AML-193 (cell line): ENCODE results near the gene EXO1.

Experiments used
- DNase-seq, 2 experiments: peaks; one replicate each; lab custom pipeline; 2025; lab: John Stamatoyannopoulos, UW

Gene EXO1

GRCh38 chr1:241891296-241891695, 43.3 kb downstream of the EXO1 start:
- no peak for DNase-seq

GRCh38 chr1:241894016-241894415, 46.0 kb downstream of the EXO1 start:
- no peak for DNase-seq

GRCh38 chr1:241895013-241895412, 47.0 kb downstream of the EXO1 start:
- peak; percentile 60 to 68 for DNase-seq

GRCh38 chr1:241896670-241896962, 48.6 kb downstream of the EXO1 start:
- no peak for DNase-seq

GRCh38 chr1:241899210-241899609, 51.2 kb downstream of the EXO1 start:
- no peak for DNase-seq

- no peak for DNase-seq
These were observed 52.4 kb downstream of the EXO1 start for GRCh38 chr1:241900381-241900780.

- no peak for DNase-seq
These were observed 54.5 kb downstream of the EXO1 start for GRCh38 chr1:241902391-241903065.

- no peak for DNase-seq
These were observed 68.2 kb downstream of the EXO1 start for GRCh38 chr1:241916196-241916595.

- no peak for DNase-seq
These were observed 69.5 kb downstream of the EXO1 start for GRCh38 chr1:241917487-241917886.

- DNase-seq, result no peak
These were observed 70.9 kb downstream of the EXO1 start for GRCh38 chr1:241918879-241919278.

GRCh38 chr1:241924080-241924808, 76.2 kb downstream of the EXO1 start:
- no peak for DNase-seq

- DNase-seq, result no peak
These were observed 78.1 kb downstream of the EXO1 start for GRCh38 chr1:241926141-241926540.

- no peak for DNase-seq
These were observed 79.3 kb downstream of the EXO1 start for GRCh38 chr1:241927321-241927720.

GRCh38 chr1:241932845-241933244, 84.8 kb downstream of the EXO1 start:
- DNase-seq, result no peak

- DNase-seq, result no peak
These were observed 86.3 kb downstream of the EXO1 start for GRCh38 chr1:241934201-241934848.

- no peak for DNase-seq
These were observed 86.9 kb downstream of the EXO1 start for GRCh38 chr1:241934866-241935265.
